ENCODE data around the gene NR6A1. TPM values are rescaled to one million over a fixed set of nuclear protein-coding genes. Genes with fewer than 3 reads are reported as not detected.

The NR6A1 gene
- total and polyA plus RNA-seq, 10 donors: 0.14 to 3.7 (median 1.9) TPM

DNA sequence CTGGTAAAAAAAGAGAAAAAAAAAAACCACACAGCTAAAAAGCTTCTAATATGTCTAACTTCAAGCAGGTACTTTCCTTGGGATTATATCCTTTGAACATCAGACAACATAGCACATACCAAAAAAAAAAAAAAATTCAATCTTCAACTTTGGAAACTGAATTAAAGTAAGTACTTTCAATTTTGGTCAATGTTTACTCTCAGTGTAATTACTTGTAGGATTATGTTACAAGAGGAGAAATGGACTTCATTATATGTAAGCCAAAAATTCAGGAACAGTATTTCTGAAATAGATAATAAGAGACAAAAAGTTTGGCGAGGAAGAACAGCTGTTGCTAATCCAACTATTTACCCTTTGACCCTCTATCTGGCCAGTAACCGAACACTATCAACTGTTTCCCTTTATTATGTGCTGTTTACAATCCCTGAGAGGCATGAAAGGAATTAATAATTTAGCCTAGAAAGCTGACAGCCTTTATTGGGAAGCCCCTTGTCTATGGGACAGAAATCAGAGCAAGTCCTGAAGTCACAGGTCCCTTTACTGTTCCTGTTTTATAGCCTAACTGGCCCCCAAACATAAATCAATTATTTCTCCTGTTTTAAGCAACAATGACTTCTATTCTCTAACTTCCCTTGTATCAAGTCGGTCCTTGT is 46.6 kb downstream of the NR6A1 start:
- 51 to 66% (median 62%) methylated on average over 3 of the region's 3 CpGs for WGBS, 5 donors
- H3K27ac ChIP-seq: peak overlapping the region in 6 of 8 donors; percentile 14 to 45 (median 22)
- intact Hi-C loops (cut with DNase I; ENCODE audit: low total_unique reads): no loop called here

GRCh38 chr9:124723352-124723751 is 47.8 kb downstream of the NR6A1 start:
- Histone ChIP-seq H3K36me3 (no peaks in the 10 kb centered on the region), H3K27me3 (replicated peaks in 1 of 7) (no peaks in the 10 kb centered on the region), H3K9me3 (no peaks in the 10 kb centered on the region), H3K4me1 (peaks cover 0 to 12% (median 0%) of the 10 kb centered on the region in 6 donors), H3K4me3 (no peak overlapping the region), H3K27ac (no peak overlapping the region)
- WGBS, 5 donors: 77 to 98% (median 88%) methylated on average over 2 of the region's 2 CpGs
- no peak for DNase-seq
- intact Hi-C loops (cut with DNase I; ENCODE audit: low total_unique reads): no loop called here
- TF ChIP-seq POLR2AphosphoS5 (IDR thresholded peaks at IDR 0.05) (no peak), POLR2A (IDR thresholded peaks at IDR 0.05) (no peak)
- TF ChIP-seq, protein P1, sequence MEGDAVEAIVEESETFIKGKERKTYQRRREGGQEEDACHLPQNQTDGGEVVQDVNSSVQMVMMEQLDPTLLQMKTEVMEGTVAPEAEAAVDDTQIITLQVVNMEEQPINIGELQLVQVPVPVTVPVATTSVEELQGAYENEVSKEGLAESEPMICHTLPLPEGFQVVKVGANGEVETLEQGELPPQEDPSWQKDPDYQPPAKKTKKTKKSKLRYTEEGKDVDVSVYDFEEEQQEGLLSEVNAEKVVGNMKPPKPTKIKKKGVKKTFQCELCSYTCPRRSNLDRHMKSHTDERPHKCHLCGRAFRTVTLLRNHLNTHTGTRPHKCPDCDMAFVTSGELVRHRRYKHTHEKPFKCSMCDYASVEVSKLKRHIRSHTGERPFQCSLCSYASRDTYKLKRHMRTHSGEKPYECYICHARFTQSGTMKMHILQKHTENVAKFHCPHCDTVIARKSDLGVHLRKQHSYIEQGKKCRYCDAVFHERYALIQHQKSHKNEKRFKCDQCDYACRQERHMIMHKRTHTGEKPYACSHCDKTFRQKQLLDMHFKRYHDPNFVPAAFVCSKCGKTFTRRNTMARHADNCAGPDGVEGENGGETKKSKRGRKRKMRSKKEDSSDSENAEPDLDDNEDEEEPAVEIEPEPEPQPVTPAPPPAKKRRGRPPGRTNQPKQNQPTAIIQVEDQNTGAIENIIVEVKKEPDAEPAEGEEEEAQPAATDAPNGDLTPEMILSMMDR (IDR thresholded peaks at IDR 0.05 in 8 of 11, conservative IDR thresholded peaks at IDR 0.05 in 3 of 11): no peak

More for the DNA sequence above, 46.6 kb downstream of the NR6A1 start:
- Histone ChIP-seq H3K4me3 (no peak overlapping the region), H3K27me3 (replicated peaks in 1 of 7) (no peaks in the 10 kb centered on the region), H3K9me3 (no peaks in the 10 kb centered on the region), H3K4me1 (peaks cover 0 to 12% (median 0%) of the 10 kb centered on the region in 6 donors), H3K36me3 (no peaks in the 10 kb centered on the region)
- DNase-seq: no peak
- no peak for TF ChIP-seq POLR2A (IDR thresholded peaks at IDR 0.05)
- TF ChIP-seq, protein P1 (IDR thresholded peaks at IDR 0.05 in 8 of 11, conservative IDR thresholded peaks at IDR 0.05 in 3 of 11): no peak
- no peak for TF ChIP-seq POLR2AphosphoS5 (IDR thresholded peaks at IDR 0.05)

- TF ChIP-seq POLR2A (IDR thresholded peaks at IDR 0.05) (no peak), POLR2AphosphoS5 (IDR thresholded peaks at IDR 0.05) (no peak)
- TF ChIP-seq, protein P1 (IDR thresholded peaks at IDR 0.05 in 8 of 11, conservative IDR thresholded peaks at IDR 0.05 in 3 of 11): no peak
- WGBS, 5 donors: 71 to 83% (median 79%) methylated on average over 5 of the region's 5 CpGs
- Histone ChIP-seq H3K27ac (no peak overlapping the region), H3K4me1 (peaks cover 0 to 12% (median 0%) of the 10 kb centered on the region in 6 donors), H3K4me3 (no peak overlapping the region), H3K27me3 (replicated peaks in 1 of 7) (no peaks in the 10 kb centered on the region), H3K9me3 (no peaks in the 10 kb centered on the region), H3K36me3 (no peaks in the 10 kb centered on the region)
- intact Hi-C loops (cut with DNase I; ENCODE audit: low total_unique reads): no loop called here
- no peak for DNase-seq
Observed at GRCh38 chr9:124721109-124721906, 49.8 kb downstream of the NR6A1 start.
